22Rv1 (cell line): ENCODE results near the gene TMC4.

Source experiments
- ZFX ChIP-seq: fragments of 450-650 bp; IDR thresholded peaks from 2 replicates; pipeline ENCODE4 v1.6.1; 2017; ENCODE audit warnings: antibody characterized with exemption, borderline replicate concordance
- TF ChIP-seq, protein P1 (sequence below): fragments of 450-650 bp; IDR thresholded peaks from 2 replicates; pipeline ENCODE4 v1.5.1; 2017; ENCODE audit warnings: mild to moderate bottlenecking

DNA sequence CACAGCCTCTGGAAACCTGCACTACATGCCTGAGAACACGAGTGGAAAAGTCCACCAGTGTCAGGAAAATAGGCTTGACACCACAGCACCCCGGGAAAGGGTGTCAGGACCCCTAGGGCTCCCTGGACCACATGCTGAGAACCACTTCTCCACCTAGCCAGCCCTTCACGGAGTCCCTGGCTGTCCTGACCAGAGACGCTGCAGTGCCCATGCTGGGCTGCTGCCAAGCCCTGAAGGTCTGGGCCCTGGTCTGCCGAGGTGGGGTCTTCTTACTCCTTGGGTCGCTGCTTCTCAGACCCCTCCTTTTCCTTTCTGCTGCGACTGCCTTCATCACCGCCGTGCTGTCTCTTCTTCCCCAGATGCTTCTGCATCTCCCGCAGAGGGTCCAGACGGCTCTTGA, 16.5 kb downstream of the TMC4 start:
- TF ChIP-seq, protein P1, sequence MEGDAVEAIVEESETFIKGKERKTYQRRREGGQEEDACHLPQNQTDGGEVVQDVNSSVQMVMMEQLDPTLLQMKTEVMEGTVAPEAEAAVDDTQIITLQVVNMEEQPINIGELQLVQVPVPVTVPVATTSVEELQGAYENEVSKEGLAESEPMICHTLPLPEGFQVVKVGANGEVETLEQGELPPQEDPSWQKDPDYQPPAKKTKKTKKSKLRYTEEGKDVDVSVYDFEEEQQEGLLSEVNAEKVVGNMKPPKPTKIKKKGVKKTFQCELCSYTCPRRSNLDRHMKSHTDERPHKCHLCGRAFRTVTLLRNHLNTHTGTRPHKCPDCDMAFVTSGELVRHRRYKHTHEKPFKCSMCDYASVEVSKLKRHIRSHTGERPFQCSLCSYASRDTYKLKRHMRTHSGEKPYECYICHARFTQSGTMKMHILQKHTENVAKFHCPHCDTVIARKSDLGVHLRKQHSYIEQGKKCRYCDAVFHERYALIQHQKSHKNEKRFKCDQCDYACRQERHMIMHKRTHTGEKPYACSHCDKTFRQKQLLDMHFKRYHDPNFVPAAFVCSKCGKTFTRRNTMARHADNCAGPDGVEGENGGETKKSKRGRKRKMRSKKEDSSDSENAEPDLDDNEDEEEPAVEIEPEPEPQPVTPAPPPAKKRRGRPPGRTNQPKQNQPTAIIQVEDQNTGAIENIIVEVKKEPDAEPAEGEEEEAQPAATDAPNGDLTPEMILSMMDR, result no peak
- TF ChIP-seq ZFX, result no peak
